ENCODE data around the gene MON1A.

MON1A gene

GRCh38 chr3:49859576-49860305, 69.9 kb downstream of the MON1A start:
- CTCF ChIA-PET: no interaction called here
- no peak overlapping the region for H3K27ac ChIP-seq (ENCODE audit: insufficient read depth in 1 of 2, low read depth in 1 of 2, low read length in 2 of 2, poor library complexity in 1 of 2, severe bottlenecking in 2 of 2)
- peaks cover 0 to 20% (median 10%) of the 10 kb centered on the region in 5 experiments for H3K27me3 ChIP-seq (replicated peaks in 2 of 5; ENCODE audit: control insufficient read depth in 4 of 5, insufficient read depth in 5 of 5, low read length in 4 of 5)
- H3K4me3 ChIP-seq (ENCODE audit: control insufficient read depth in 1 of 7, extremely low read depth in 1 of 7, insufficient read depth in 4 of 7, low read depth in 2 of 7, low read length in 6 of 7): no peak overlapping the region
- H3K9me3 ChIP-seq (ENCODE audit: control extremely low read depth in 1 of 5, control insufficient read depth in 4 of 5, insufficient read depth in 2 of 5, low read depth in 1 of 5, low read length in 4 of 5): no peaks in the 10 kb centered on the region
- peaks cover 3 to 20% (median 14%) of the 10 kb centered on the region in 4 experiments for H3K4me1 ChIP-seq (ENCODE audit: control extremely low read depth in 1 of 4, control insufficient read depth in 4 of 4, insufficient read depth in 4 of 4, low read length in 3 of 4)
- WGBS (ENCODE audit: insufficient coverage): 100% methylated on average over 6 of the region's 12 CpGs
- no peak for DNase-seq
- no peaks in the 10 kb centered on the region for H3K36me3 ChIP-seq (ENCODE audit: control insufficient read depth in 4 of 4, insufficient read depth in 4 of 4, low read length in 3 of 4)
- POLR2A ChIA-PET: no interaction called here

Data from common myeloid progenitor, CD34-positive (primary cell).